Measurements from ENCODE around the gene ZNF483. TPM values are rescaled to one million over a fixed set of nuclear protein-coding genes. Genes with fewer than 3 reads are reported as not detected.
A peak's percentile ranks its signal among the peaks of the same experiment; 100 is the strongest.

The ZNF483 gene
- total and polyA plus RNA-seq, 2 of the 4 experiments (the other 2 are of a cell fraction) = 0.10 to 0.90 TPM

DNA sequence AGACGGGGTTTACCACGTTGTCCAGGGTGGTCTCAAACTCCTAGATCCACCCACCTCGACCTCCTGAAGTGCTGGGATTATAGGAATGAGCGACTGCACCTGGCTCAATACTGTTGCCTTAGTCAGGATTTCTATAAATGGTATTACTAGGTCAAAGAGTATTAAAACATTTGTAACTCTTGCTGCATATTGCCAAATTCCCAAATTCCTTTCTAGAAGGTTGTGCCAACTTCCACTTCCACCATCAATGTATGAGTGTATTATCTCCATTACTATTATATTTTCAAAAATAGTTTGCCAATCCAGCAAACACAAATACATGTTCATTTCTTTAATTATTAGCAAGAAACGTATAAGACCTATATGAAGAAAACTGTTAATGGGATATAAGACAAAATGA, 63.9 kb downstream of the ZNF483 start:
- BruUV-seq (replicated peaks) = TSS peak; percentile 6
- no peak overlapping the region for H2AK9ac ChIP-seq (replicated peaks; ENCODE audit: low read depth, low read length, poor library complexity)
- WGBS, 2 experiments (ENCODE audit: extremely low coverage in 2 of 2, insufficient read length in 1 of 2) = no CpG with 5 or more reads among the region's 5 CpGs

More for the DNA sequence above, 63.9 kb downstream of the ZNF483 start:
- Histone ChIP-seq H2BK15ac (ENCODE audit: low read depth, low read length) (no peak overlapping the region), H2BK5ac (ENCODE audit: low read depth, low read length, poor library complexity, severe bottlenecking) (no peak overlapping the region), H3K18ac (ENCODE audit: low read depth, low read length) (no peak overlapping the region), H2BK20ac (ENCODE audit: low read depth, low read length) (no peak overlapping the region), H3K56ac (ENCODE audit: extremely low read depth, insufficient read depth, low read length) (no peak overlapping the region), H3K27me3 (ENCODE audit: control insufficient read depth, insufficient read depth, low read length) (no peaks in the 10 kb centered on the region), H3K9me1 (ENCODE audit: insufficient read depth, low read length) (peaks cover 8% of the 10 kb centered on the region; the same call in 1 of the 2 replicates), H2AK5ac (ENCODE audit: low read depth, low read length) (no peak overlapping the region), H3K4me3 (ENCODE audit: insufficient read depth, low read depth, low read length) (no peak overlapping the region), H3K9me3 (ENCODE audit: control insufficient read depth, insufficient read depth, low read length) (no peaks in the 10 kb centered on the region), H4K5ac (ENCODE audit: low read depth, low read length) (no peak overlapping the region), H3K36me3 (ENCODE audit: control insufficient read depth, insufficient read depth, low read length) (peaks cover 38% of the 10 kb centered on the region), H4K20me1 (ENCODE audit: insufficient read depth, low read length) (no peaks in the 10 kb centered on the region), H2BK120ac (ENCODE audit: low read depth, low read length) (no peak overlapping the region), H3K14ac (replicated peaks; ENCODE audit: low read depth, low read length) (no peak overlapping the region), H3K79me1 (ENCODE audit: low read depth in 1 of 2, low read length in 2 of 2) (peaks cover 0 to 4% of the 10 kb centered on the region in 2 experiments; a peak in 3 of 4 replicates), H3K23ac (ENCODE audit: low read depth, low read length) (no peak overlapping the region), H3K4ac (ENCODE audit: low read depth, low read length) (no peak overlapping the region), H3K9ac (ENCODE audit: low read depth, low read length) (no peak overlapping the region), H3K4me1 (ENCODE audit: control insufficient read depth, insufficient read depth, low read length) (no peaks in the 10 kb centered on the region), H2AFZ (replicated peaks; ENCODE audit: low read length, poor library complexity) (no peak overlapping the region), H3K27ac (ENCODE audit: insufficient read depth, low read length) (no peak overlapping the region), H4K91ac (ENCODE audit: insufficient read depth, low read depth, low read length) (no peak overlapping the region), H3K4me2 (ENCODE audit: low read depth, low read length) (no peak overlapping the region), H4K8ac (ENCODE audit: low read depth in 2 of 2, low read length in 2 of 2) (no peak overlapping the region)
- DNase-seq (no peak), ATAC-seq (ENCODE audit: low read depth) (no peak)
- intact Hi-C loops (cut with micrococcal nuclease) = no loop called here
- dilution Hi-C loops (cut with HindIII; ENCODE audit: low sequenced_read_pairs, unreplicated experiment) = no loop called here
- POLR2A ChIA-PET (ENCODE audit: unreplicated experiment) = no interaction called here
- in situ Hi-C loops (cut with MboI; ENCODE audit: low sequenced_read_pairs) = no loop called here
- CTCF ChIA-PET = no interaction called here
- TF ChIP-seq BHLHE40 (IDR thresholded peaks at IDR 0.05; ENCODE audit: low read depth, low read length) (no peak), MAZ (IDR thresholded peaks at IDR 0.05; ENCODE audit: borderline replicate concordance, low read depth, low read length) (no peak), FOS (IDR thresholded peaks at IDR 0.05; ENCODE audit: low read depth, low read length) (no peak), RFX5 (IDR thresholded peaks at IDR 0.05; ENCODE audit: low read depth, low read length) (no peak), RCOR1 (IDR thresholded peaks at IDR 0.05; ENCODE audit: insufficient replicate concordance, low read length) (no peak), MXI1 (IDR thresholded peaks at IDR 0.05; ENCODE audit: borderline replicate concordance, low read depth, low read length) (no peak), SMC3 (IDR thresholded peaks at IDR 0.05; ENCODE audit: low read depth, low read length) (no peak), POLR2A (IDR thresholded peaks at IDR 0.05; ENCODE audit: low read depth, low read length) (no peak), NFE2L2 (IDR thresholded peaks at IDR 0.05; ENCODE audit: low read depth, low read length) (no peak)
- TF ChIP-seq, protein P1, sequence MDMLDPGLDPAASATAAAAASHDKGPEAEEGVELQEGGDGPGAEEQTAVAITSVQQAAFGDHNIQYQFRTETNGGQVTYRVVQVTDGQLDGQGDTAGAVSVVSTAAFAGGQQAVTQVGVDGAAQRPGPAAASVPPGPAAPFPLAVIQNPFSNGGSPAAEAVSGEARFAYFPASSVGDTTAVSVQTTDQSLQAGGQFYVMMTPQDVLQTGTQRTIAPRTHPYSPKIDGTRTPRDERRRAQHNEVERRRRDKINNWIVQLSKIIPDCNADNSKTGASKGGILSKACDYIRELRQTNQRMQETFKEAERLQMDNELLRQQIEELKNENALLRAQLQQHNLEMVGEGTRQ (IDR thresholded peaks at IDR 0.05; ENCODE audit: low read depth, low read length) = no peak

Measured in IMR-90 (cell line).